Mucosa of rectum (tissue), 2 donors: ENCODE results near the gene PCDHGB6.
"Not testable (repeated sequence)": the region's sequence is repeated elsewhere in the genome, so short reads cannot be mapped to it uniquely, and the experiment has no call there.

ENCODE experiments used
- H3K27ac ChIP-seq, 2 donors: one replicate each; pipeline ENCODE4 v1.7.0; 2013; ENCODE audit warnings: inconsistent platforms in 2 of 2, low read depth in 2 of 2, low read length in 2 of 2
- H3K27me3 ChIP-seq, 2 donors: one replicate each; pipeline ENCODE4 v1.7.0; 2013; ENCODE audit warnings: low read length in 2 of 2; ENCODE audit not compliant: control insufficient read depth in 2 of 2, insufficient read depth in 2 of 2
- H3K36me3 ChIP-seq, 2 donors: one replicate each; pipeline ENCODE4 v1.7.0; 2013; ENCODE audit warnings: low read length in 2 of 2; ENCODE audit not compliant: control insufficient read depth in 2 of 2, insufficient read depth in 2 of 2
- H3K4me1 ChIP-seq, 2 donors: one replicate each; pipeline ENCODE4 v1.7.0; 2013; ENCODE audit warnings: low read length in 2 of 2, mild to moderate bottlenecking in 1 of 2; ENCODE audit not compliant: control insufficient read depth in 2 of 2, insufficient read depth in 2 of 2
- H3K4me3 ChIP-seq, 2 donors: one replicate each; pipeline ENCODE4 v1.7.0; 2013; ENCODE audit warnings: low read length in 2 of 2
- H3K9ac ChIP-seq, 2 donors: one replicate each; pipeline ENCODE4 v1.7.0; 2013; ENCODE audit warnings: low read length in 2 of 2, low read depth in 1 of 2, mild to moderate bottlenecking in 1 of 2
- H3K9me3 ChIP-seq, 2 donors: one replicate each; pipeline ENCODE4 v1.7.0; 2013; ENCODE audit warnings: low read length in 2 of 2; ENCODE audit not compliant: control insufficient read depth in 2 of 2
- donor health status: healthy.
- donor health status: Normal muscosa, but diverticular disease.

Gene PCDHGB6

DNA sequence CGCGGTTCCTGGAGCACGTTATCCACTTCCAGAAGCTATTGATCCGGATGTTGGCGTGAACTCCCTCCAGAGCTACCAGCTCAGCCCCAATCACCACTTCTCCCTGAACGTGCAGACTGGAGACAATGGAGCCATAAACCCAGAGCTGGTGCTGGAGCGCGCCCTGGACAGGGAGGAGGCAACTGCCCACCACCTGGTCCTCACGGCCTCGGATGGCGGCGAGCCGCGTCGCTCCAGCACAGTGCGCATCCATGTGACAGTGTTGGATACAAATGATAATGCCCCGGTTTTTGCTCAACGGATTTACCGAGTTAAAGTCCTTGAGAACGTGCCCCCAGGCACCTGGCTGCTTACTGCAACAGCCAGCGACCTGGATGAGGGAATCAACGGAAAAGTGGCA is 4.4 kb upstream of the PCDHGB6 start:
- H3K27me3 ChIP-seq: peaks cover 0 to 3% of the 10 kb centered on the region in 2 donors
- peaks cover 28 to 41% of the 10 kb centered on the region in 2 donors for H3K9me3 ChIP-seq

GRCh38 chr5:141409598-141410306 is 1.9 kb downstream of the PCDHGB6 start:
- H3K9me3 ChIP-seq: peaks cover 14 to 32% of the 10 kb centered on the region in 2 donors

More for the DNA sequence above, 4.4 kb upstream of the PCDHGB6 start:
- H3K9ac ChIP-seq: no peak overlapping the region
- peak overlapping the region in 1 of 2 donors; percentile 56 for H3K4me3 ChIP-seq
- H3K4me1 ChIP-seq: no peaks in the 10 kb centered on the region
- H3K36me3 ChIP-seq: no peaks in the 10 kb centered on the region
- no peak overlapping the region for H3K27ac ChIP-seq

GRCh38 chr5:141411575-141411974 is 3.8 kb downstream of the PCDHGB6 start:
- Histone ChIP-seq H3K9me3 (peaks cover 14 to 31% of the 10 kb centered on the region in 2 donors), H3K27ac (no peak overlapping the region), H3K9ac (no peak overlapping the region), H3K4me1 (no peaks in the 10 kb centered on the region), H3K36me3 (no peaks in the 10 kb centered on the region), H3K4me3 (no peak overlapping the region), H3K27me3 (no peaks in the 10 kb centered on the region)

More at GRCh38 chr5:141409598-141410306, 1.9 kb downstream of the PCDHGB6 start:
- H3K27ac ChIP-seq: no peak overlapping the region
- no peak overlapping the region for H3K9ac ChIP-seq
- H3K27me3 ChIP-seq: no peaks in the 10 kb centered on the region
- H3K4me3 ChIP-seq: no peak overlapping the region
- no peaks in the 10 kb centered on the region for H3K36me3 ChIP-seq
- no peaks in the 10 kb centered on the region for H3K4me1 ChIP-seq

DNA sequence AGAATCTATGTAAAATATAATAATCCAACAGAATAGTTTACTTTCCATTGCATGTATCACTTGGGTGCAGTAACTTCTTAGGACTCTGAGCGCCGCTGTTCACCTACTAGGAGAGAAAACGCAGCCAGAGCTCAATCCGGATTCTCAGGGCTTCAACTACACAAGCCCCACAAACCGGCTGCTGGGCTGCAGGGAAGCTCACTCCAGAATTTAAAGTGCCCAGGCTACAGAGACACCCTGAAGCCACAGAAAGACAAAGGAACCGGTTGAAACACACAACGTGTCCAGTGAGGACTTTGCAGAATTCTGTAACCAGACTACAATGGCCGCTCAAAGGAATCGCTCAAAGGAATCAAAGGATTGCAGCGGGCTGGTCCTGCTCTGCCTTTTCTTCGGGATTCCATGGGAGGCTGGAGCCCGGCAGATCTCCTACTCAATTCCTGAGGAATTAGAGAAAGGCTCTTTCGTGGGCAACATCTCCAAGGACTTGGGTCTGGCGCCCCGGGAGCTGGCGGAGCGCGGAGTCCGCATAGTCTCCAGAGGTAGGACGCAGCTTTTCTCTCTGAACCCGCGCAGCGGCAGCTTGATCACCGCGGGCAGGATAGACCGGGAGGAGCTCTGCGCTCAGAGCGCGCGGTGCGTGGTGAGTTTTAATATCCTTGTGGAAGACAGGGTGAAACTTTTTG is 5.2 kb downstream of the PCDHGB6 start, which contains the start of gene PCDHGA10:
TSS of gene PCDHGA10 (plus strand) at position 134 of the 686 bp plus-strand sequence. CDS start at position 323, 189 bp downstream.
- Histone ChIP-seq H3K27ac (no peak within 1 kb of the TSS), H3K9ac (peak within 1 kb of the TSS in 1 of 2 donors; percentile 6), H3K9me3 (peaks cover 12 to 31% of the 10 kb centered on the region in 2 donors), H3K36me3 (no peaks in the 10 kb centered on the region), H3K4me3 (peak within 1 kb of the TSS; percentile 58 to 73), H3K4me1 (no peaks in the 10 kb centered on the region), H3K27me3 (no peaks in the 10 kb centered on the region)

GRCh38 chr5:141413540-141414069 is 5.8 kb downstream of the PCDHGB6 start:
- Histone ChIP-seq H3K9ac (no peak overlapping the region), H3K36me3 (no peaks in the 10 kb centered on the region), H3K27me3 (no peaks in the 10 kb centered on the region), H3K27ac (no peak overlapping the region), H3K4me3 (peak overlapping the region; percentile 58 to 73), H3K9me3 (peaks cover 17 to 35% of the 10 kb centered on the region in 2 donors), H3K4me1 (no peaks in the 10 kb centered on the region)

GRCh38 chr5:141414548-141415274 is 6.9 kb downstream of the PCDHGB6 start:
- H3K36me3 ChIP-seq, H3K4me1 ChIP-seq, H3K27me3 ChIP-seq, H3K27ac ChIP-seq, H3K9ac ChIP-seq: not testable (repeated sequence)
- peaks cover 25 to 35% of the 10 kb centered on the region in 2 donors for H3K9me3 ChIP-seq
- H3K4me3 ChIP-seq: peak overlapping the region in 1 of 2 donors; percentile 31

DNA sequence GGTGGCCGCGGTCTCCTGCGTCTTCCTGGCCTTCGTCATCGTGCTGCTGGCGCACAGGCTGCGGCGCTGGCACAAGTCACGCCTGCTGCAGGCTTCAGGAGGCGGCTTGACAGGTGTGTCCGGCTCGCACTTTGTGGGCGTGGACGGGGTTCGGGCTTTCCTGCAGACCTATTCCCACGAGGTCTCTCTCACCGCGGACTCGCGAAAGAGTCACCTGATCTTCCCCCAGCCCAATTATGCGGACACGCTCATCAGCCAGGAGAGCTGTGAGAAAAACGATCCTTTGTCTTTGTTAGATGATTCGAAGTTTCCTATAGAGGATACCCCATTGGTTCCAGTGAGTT is 7.4 kb downstream of the PCDHGB6 start:
- not testable (repeated sequence) for H3K36me3 ChIP-seq, H3K9ac ChIP-seq, H3K27ac ChIP-seq, H3K4me3 ChIP-seq, H3K27me3 ChIP-seq, H3K4me1 ChIP-seq
- peaks cover 27 to 33% of the 10 kb centered on the region in 2 donors for H3K9me3 ChIP-seq

DNA sequence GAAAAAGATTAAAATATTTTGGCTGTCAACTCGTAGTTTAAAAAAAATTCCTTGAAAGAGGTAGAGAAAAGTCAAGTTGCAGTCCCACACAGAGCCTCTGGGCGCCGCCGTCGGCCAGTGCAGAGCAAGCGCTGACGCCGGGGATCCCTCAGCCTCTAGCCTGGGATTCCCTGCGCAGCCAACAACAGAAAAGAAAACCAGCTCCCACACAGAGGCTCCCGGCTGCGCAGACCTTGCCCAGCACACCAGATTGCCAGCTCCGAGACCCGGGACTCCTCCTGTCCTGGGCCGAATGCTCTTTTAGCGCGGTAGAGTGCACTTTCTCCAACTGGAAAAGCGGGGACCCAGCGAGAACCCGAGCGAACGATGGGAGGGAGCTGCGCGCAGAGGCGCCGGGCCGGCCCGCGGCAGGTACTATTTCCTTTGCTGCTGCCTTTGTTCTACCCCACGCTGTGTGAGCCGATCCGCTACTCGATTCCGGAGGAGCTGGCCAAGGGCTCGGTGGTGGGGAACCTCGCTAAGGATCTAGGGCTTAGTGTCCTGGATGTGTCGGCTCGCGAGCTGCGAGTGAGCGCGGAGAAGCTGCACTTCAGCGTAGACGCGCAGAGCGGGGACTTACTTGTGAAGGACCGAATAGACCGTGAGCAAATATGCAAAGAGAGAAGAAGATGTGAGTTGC is 9.8 kb downstream of the PCDHGB6 start, which contains the start of gene PCDHGB7:
TSS of gene PCDHGB7 (plus strand) at position 184 of the 679 bp plus-strand sequence. CDS start at position 367, 183 bp downstream.
- peaks cover 36 to 43% of the 10 kb centered on the region in 2 donors for H3K9me3 ChIP-seq
- H3K36me3 ChIP-seq, H3K27ac ChIP-seq, H3K9ac ChIP-seq, H3K27me3 ChIP-seq, H3K4me1 ChIP-seq: not testable (repeated sequence)
- H3K4me3 ChIP-seq: peak within 1 kb of the TSS; percentile 45 to 46

DNA sequence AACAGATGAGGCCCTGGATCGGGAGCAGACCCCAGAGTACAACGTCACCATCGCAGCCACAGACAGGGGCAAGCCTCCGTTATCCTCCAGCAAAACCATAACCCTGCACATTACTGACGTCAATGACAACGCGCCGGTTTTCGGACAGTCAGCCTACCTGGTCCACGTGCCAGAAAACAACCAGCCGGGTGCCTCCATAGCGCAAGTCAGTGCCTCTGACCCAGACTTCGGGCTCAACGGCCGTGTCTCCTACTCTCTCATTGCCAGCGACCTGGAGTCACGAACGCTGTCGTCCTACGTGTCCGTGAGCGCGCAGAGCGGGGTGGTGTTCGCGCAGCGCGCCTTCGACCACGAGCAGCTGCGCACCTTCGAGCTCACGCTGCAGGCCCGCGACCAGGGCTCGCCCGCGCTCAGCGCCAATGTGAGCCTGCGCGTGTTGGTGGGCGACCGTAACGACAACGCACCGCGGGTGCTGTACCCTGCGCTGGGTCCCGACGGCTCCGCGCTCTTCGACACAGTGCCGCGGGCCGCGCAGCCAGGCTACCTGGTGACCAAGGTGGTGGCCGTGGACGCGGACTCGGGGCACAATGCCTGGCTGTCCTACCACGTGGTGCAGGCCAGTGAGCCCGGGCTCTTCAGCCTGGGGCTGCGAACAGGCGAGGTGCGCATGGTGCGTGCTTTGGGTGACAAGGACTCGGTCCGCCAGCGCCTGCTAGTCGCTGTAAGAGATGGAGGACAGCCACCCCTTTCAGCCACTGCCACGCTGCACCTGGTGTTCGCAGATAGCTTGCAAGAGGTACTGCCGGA is 11.5 kb downstream of the PCDHGB6 start:
- Histone ChIP-seq H3K27me3 (no peaks in the 10 kb centered on the region), H3K4me3 (peak overlapping the region in 1 of 2 donors; percentile 31), H3K9me3 (peaks cover 37 to 44% of the 10 kb centered on the region in 2 donors)

More for the DNA sequence above, 11.5 kb downstream of the PCDHGB6 start:
- Histone ChIP-seq H3K9ac (no peak overlapping the region), H3K27ac (no peak overlapping the region), H3K4me1 (no peaks in the 10 kb centered on the region), H3K36me3 (no peaks in the 10 kb centered on the region)
